ENCODE results near the gene STK32B. TPM values are rescaled to one million over a fixed set of nuclear protein-coding genes. Genes with fewer than 3 reads are reported as not detected.

STK32B gene
- total RNA-seq, 4 donors from 2014 or later, result 0.39 to 2.7 (median 2.4) TPM

DNA sequence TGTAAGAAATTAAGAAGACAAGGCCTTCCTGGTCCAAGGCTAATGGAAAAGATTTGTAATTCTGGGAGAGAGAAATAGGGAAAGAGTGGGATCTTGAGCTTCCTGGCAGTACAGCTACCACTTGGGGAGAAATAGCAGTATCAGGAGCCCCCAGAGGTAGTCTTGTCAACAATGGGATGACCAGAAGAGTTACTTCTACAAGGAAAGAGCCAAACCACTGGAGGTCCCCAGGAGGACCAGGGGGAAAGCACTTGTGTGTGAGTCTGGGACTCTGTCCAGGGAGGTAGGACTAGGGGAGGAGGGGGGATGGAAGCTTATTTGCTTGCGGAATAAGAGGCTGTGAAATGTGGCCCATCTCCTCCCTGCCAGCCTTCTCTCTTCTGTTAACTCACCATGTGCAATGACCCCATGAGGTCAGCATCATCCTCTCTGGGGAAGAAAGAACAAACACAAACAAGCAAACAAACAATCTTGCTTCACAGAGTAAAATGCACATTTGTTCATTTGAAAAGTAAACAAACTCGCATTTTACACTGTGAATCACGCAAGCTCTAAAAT is 160.1 kb downstream of the STK32B start:
- H3K36me3 ChIP-seq, result no peaks in the 10 kb centered on the region
- peaks cover 0 to 3% (median 0%) of the 10 kb centered on the region in 4 donors for H3K4me1 ChIP-seq
- 59 to 64% methylated on average over 3 of the region's 3 CpGs for WGBS, 2 donors
- TF ChIP-seq, protein P1, sequence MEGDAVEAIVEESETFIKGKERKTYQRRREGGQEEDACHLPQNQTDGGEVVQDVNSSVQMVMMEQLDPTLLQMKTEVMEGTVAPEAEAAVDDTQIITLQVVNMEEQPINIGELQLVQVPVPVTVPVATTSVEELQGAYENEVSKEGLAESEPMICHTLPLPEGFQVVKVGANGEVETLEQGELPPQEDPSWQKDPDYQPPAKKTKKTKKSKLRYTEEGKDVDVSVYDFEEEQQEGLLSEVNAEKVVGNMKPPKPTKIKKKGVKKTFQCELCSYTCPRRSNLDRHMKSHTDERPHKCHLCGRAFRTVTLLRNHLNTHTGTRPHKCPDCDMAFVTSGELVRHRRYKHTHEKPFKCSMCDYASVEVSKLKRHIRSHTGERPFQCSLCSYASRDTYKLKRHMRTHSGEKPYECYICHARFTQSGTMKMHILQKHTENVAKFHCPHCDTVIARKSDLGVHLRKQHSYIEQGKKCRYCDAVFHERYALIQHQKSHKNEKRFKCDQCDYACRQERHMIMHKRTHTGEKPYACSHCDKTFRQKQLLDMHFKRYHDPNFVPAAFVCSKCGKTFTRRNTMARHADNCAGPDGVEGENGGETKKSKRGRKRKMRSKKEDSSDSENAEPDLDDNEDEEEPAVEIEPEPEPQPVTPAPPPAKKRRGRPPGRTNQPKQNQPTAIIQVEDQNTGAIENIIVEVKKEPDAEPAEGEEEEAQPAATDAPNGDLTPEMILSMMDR (IDR thresholded peaks at IDR 0.05), result no peak
- TF ChIP-seq EP300 (IDR thresholded peaks at IDR 0.05), result no peak
- no peak for TF ChIP-seq POLR2A (IDR thresholded peaks at IDR 0.05)
- H3K4me3 ChIP-seq, result no peak overlapping the region
- no peaks in the 10 kb centered on the region for H3K9me3 ChIP-seq
- no peaks in the 10 kb centered on the region for H3K27me3 ChIP-seq
- DNase-seq (ENCODE audit: low spot score in 2 of 2), result no peak
- no peak overlapping the region for H3K27ac ChIP-seq

DNA sequence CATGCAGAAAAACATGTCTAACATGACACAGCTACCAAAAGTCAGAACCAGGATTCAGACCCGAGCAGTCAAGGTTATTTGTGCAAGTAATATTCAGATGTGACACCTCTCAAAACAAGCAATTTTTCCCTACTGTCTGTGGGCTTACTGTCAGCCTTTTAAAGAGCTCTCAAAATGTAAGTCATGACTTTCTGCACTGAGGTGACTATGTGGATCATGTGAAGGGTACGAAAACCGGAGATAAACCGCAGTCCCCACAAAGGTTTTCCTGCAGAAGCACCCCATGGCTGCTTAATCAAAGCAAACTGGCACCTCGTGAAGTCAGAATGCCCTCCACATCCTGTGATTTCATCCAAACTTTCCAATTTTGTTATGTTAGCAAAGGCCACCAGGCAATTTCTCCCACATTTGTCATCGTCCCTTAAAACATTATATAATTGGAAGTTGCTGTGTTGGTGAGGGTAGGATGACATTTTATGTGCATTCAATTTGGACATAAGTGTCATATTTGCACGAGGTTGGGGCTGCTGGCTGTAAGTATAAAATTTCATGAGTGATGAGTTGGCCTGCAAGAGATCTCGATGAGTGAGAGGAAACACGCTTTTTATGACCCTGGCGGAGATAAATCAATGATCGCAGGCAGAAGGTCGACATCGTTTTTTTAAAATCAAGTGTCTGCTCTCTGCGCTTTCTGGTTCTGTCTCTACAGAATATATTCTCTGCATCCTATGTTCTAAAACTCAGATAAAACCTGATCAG is 161.2 kb downstream of the STK32B start:
- no peak for DNase-seq (ENCODE audit: low spot score in 2 of 2)
- H3K27ac ChIP-seq, result no peak overlapping the region
- peaks cover 0 to 3% (median 0%) of the 10 kb centered on the region in 4 donors for H3K4me1 ChIP-seq
- WGBS, 2 donors, result 65% methylated on average over 14 of the region's 14 CpGs
- H3K27me3 ChIP-seq, result no peaks in the 10 kb centered on the region
- TF ChIP-seq, protein P1 (IDR thresholded peaks at IDR 0.05), result no peak
- no peak for TF ChIP-seq EP300 (IDR thresholded peaks at IDR 0.05)
- no peak for TF ChIP-seq POLR2A (IDR thresholded peaks at IDR 0.05)
- H3K36me3 ChIP-seq, result no peaks in the 10 kb centered on the region
- no peaks in the 10 kb centered on the region for H3K9me3 ChIP-seq
- H3K4me3 ChIP-seq, result no peak overlapping the region

DNA sequence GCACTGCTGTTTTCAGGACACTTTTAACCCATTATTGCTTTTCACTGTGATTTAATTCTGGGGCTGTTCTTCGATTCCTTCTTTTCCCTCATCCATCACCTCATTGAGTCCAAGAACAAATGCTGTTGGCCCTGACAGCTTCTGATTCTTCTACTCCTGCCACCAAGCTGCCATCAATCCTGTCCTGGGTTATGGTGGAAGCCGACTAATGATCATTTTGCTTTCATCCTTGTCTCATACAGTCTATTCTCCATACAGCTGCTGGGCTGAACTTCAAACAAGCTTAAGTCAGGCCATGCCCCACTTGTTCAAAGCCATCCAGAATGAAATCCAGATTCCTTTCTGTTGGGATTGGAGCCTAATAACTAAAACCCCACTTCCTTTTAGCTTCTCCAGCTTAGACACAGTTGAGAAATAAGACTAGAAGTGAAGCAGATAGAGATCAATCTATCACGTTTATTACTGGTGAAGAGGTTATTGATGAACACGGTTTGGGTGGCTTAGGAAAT is 161.9 kb downstream of the STK32B start:
- DNase-seq (ENCODE audit: low spot score in 2 of 2), result no peak
- Histone ChIP-seq H3K9me3 (no peaks in the 10 kb centered on the region), H3K36me3 (no peaks in the 10 kb centered on the region), H3K4me1 (peaks cover 0 to 3% (median 0%) of the 10 kb centered on the region in 4 donors), H3K27me3 (no peaks in the 10 kb centered on the region), H3K4me3 (no peak overlapping the region), H3K27ac (no peak overlapping the region)
- TF ChIP-seq POLR2A (IDR thresholded peaks at IDR 0.05) (no peak), EP300 (IDR thresholded peaks at IDR 0.05) (no peak)
- TF ChIP-seq, protein P1 (IDR thresholded peaks at IDR 0.05), result no peak
- 77 to 79% methylated on average over 4 of the region's 4 CpGs for WGBS, 2 donors

DNA sequence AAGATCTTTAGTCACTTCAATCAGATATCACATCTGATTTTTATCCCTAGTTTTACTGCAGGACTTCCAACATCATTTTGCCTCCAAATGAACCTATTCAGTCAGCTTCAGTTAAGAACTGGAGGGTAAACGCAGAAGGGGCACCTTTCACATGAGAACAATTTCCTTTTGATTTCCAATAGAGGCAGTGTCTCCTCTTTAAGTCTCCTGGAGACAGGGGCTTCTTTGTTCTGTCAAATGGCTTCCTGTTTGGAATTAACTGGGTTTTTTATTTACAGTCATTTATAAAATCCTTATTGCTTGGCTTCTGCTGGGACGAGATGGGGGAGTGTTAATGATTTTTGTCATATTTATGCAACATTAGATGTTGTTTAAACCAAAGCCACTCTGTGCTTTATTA is 164.0 kb downstream of the STK32B start:
- WGBS, 2 donors, result 22 to 31% methylated on average over 2 of the region's 2 CpGs
- Histone ChIP-seq H3K27ac (no peak overlapping the region), H3K4me3 (no peak overlapping the region), H3K36me3 (no peaks in the 10 kb centered on the region), H3K27me3 (no peaks in the 10 kb centered on the region), H3K9me3 (no peaks in the 10 kb centered on the region), H3K4me1 (peaks cover 0 to 3% (median 0%) of the 10 kb centered on the region in 4 donors)
- TF ChIP-seq POLR2A (IDR thresholded peaks at IDR 0.05) (no peak), EP300 (IDR thresholded peaks at IDR 0.05) (no peak)
- TF ChIP-seq, protein P1 (IDR thresholded peaks at IDR 0.05), result no peak
- DNase-seq (ENCODE audit: low spot score in 2 of 2), result no peak

DNA sequence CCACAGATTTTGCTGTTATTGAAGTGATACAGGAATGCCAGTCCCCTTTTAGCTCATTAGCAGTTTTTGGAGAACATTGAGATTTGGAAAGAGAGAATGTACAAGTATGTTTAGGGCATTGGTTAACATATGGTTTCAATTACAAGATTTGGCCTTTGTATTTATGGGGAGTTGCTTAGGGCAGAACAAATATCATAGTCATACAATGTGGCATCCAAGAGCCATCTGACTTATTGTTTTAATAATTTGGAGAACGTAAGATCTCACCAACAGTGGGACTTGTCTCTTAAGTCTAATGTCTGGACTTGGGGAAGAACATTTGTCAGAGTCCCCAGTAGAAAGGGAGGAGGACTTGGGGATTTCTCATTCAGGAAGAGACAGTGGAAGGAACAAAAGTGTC is 166.1 kb downstream of the STK32B start:
- TF ChIP-seq, protein P1 (IDR thresholded peaks at IDR 0.05), result no peak
- TF ChIP-seq EP300 (IDR thresholded peaks at IDR 0.05) (no peak), POLR2A (IDR thresholded peaks at IDR 0.05) (no peak)
- Histone ChIP-seq H3K27ac (no peak overlapping the region), H3K4me3 (no peak overlapping the region), H3K27me3 (no peaks in the 10 kb centered on the region), H3K4me1 (peaks cover 0 to 3% (median 0%) of the 10 kb centered on the region in 4 donors), H3K36me3 (no peaks in the 10 kb centered on the region), H3K9me3 (peaks cover 0 to 14% (median under 1%) of the 10 kb centered on the region in 4 donors)
- DNase-seq (ENCODE audit: low spot score in 2 of 2), result no peak
- 68 to 74% methylated on average over 1 of the region's 1 CpG for WGBS, 2 donors
